Measurements from ENCODE around the gene MYOCOS.

GRCh38 chr1:171581766-171582165 is 40.3 kb upstream of the MYOCOS start:
- TF ChIP-seq EZH2 (IDR thresholded peaks at IDR 0.05; ENCODE audit: insufficient read depth, poor library complexity, severe bottlenecking): no peak
- no peak for TF ChIP-seq EZH2phosphoT487 (IDR thresholded peaks at IDR 0.05; ENCODE audit: insufficient read depth, low read depth)
